Posterior vena cava (tissue), 2 donors: ENCODE results near the gene KRT78. TPM values are rescaled to one million over a fixed set of nuclear protein-coding genes. Genes with fewer than 3 reads are reported as not detected.
"Not testable (repeated sequence)": the region's sequence is repeated elsewhere in the genome, so short reads cannot be mapped to it uniquely, and the experiment has no call there.

ENCODE experiments used
- DNase-seq: peaks from one replicate; pipeline ENCODE4 v3.0.0-alpha.2; 2020; ENCODE audit warnings: low spot score
- intact Hi-C, 2 donors: fragments of 100-400 bp; cut with DNase I; formaldehyde crosslinking; loops; one replicate each; pipeline versions ENCODE4 v1.14.1 to v1.14.2; 2022 to 2023
- total RNA-seq, 2 donors: library from RNA; stranded (reverse); fragmentation: NEBNext Ultra II Directional; extraction: Animal tissue kit (Norgen Biotek cat#: 25700); gene quantifications; one replicate each; pipeline ENCODE4 v1.2.1, GENCODE V29; 2021
- donor health status: DM: yes; HTN: yes; CAD: no.
- donor health status: DM: yes; HTN: yes; CAD: no.

Gene KRT78
- total RNA-seq, 2 donors from 2014 or later: not detected

GRCh38 chr12:52806169-52806811 lies 42.5 kb downstream of the KRT78 start:
- intact Hi-C loops: no loop called here
- no peak for DNase-seq

DNA sequence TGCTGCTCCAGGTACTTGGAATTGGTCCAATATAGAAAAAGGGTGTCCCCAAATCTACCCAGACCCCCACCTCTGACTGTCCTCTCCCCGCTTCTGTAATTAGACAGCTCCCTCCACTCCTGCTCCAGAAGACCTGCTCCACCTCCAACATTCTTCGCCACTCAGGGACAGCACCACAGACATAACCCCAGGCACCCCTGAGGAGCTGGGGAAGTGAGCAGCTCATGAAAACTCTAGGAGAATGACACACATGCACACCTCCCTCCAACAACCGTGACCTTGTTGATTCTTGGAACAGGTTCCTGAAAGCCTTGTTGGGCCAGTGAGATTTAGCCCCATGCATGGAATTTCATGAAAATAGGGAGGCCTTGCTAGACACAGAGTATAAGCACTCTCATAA lies 43.1 kb downstream of the KRT78 start:
- no peak for DNase-seq
- intact Hi-C loops: no loop called here

DNA sequence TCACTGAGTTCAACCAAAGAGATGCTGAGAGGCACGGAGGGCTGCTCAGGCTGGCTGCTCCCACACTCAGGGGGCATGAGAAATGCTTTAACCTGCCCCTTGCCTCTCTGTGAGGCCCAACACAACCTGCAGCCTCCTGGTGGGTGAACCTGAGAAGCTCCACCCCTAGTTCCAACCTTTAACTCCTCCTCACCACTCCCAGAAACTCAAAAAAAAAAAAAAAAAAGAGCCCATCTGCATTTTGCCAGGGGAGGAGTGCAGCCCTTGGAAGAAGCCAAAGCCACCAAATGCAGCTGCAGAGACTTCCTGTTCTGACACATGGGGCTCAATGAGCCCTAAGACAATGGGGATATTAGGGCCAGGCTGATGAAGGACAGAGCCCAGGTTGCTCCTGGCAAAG lies 43.8 kb downstream of the KRT78 start:
- intact Hi-C loops: no loop called here
- no peak for DNase-seq

DNA sequence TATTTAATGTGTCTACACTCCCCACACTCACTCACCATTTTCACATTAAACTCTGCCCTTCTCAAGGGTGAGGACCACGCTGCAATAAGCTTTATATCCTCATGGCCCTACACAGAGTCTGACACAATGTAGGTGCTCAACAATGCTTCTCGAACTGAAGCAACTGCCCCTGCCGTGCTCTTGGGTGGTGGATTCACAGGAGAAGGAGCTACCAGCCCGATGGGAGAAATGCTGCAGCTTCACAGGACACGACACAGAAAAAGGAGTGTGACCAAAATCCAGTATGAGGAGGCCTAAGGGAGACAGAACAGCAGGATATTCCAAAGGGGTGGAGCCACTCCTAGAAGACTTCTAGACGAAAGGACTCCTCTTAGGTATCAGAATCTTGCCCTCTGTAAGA lies 46.4 kb downstream of the KRT78 start:
- intact Hi-C loops: no loop called here
- no peak for DNase-seq

GRCh38 chr12:52801773-52802172 lies 47.0 kb downstream of the KRT78 start:
- intact Hi-C loops: no loop called here
- DNase-seq: no peak

GRCh38 chr12:52800259-52800917 lies 48.4 kb downstream of the KRT78 start:
- intact Hi-C loops: no loop called here
- no peak for DNase-seq

- DNase-seq: no peak
- intact Hi-C loops: no loop called here
These were observed 49.1 kb downstream of the KRT78 start for GRCh38 chr12:52799505-52800211.

DNA sequence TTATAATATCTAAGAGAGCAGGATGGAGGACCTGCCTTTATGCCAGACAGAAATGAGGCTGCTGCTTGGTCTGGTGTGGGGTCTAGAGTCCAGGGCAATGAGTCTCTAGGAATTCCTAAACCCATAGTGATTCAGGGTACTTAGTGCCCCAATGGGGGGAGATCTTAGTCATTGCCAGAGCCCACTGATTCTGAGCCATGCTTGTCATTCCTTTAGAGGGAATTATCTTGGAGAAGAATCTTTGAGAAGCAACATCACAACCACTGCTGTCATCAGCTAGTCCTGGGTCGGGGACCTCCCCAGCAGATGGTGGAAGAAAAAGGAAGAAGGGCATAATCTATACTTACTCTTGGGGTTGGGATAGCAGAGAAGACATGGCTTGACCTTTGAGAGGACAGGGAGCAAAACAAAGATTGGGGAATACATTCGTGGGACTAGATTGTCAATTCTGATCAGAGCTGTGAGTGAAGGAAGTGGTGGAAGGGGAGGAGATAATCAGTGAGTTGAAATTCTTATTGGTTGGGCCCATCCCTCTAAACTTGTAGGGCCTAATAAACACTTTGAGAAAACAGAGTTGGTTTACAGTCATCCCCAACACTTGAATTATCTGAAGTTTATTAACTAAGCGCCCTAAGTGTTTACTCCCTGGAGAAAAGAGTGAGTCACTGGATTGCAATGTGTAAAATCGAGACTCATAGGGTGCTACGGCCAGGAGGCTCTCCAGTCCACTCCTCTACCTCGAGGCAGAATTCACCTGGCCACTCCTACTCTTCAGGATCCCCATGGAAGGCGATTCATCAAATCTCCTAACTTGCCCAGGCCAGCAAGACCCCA lies 49.9 kb downstream of the KRT78 start:
- intact Hi-C loops: no loop called here
- DNase-seq: no peak

DNA sequence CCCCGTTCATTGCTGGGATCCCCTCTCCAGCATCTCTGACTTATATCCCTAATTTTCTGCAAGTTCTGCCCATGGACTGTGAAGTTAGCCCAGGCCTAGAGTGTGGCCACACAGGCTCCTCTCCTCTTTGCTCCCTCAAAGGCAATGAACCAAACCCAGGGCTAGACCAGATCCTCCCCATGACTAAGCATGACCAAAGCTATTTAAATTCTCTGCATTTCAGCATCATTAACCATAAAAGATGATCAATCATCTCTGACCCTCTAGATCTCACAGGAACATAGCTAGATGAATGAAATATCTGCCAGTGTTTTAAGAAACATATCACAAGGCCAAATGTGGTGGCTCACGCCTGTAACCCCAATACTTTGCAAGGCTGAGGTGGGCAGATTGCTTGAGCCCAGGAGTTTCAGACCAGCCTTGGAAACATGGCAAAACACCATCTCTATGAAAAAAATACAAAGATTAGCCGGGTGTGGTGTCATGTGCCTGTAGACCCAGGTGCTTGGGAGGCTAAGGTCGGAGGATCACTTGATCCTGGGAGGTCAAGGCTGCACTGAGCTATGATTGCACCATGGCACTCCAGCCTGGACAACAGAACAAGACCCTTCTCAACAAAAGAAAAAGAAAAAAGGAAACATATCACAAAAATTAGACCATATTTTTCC lies 50.7 kb downstream of the KRT78 start:
- intact Hi-C loops: no loop called here
- DNase-seq: no peak

- intact Hi-C loops: no loop called here
- DNase-seq: no peak
These were observed 51.3 kb downstream of the KRT78 start for GRCh38 chr12:52797529-52797894.

DNA sequence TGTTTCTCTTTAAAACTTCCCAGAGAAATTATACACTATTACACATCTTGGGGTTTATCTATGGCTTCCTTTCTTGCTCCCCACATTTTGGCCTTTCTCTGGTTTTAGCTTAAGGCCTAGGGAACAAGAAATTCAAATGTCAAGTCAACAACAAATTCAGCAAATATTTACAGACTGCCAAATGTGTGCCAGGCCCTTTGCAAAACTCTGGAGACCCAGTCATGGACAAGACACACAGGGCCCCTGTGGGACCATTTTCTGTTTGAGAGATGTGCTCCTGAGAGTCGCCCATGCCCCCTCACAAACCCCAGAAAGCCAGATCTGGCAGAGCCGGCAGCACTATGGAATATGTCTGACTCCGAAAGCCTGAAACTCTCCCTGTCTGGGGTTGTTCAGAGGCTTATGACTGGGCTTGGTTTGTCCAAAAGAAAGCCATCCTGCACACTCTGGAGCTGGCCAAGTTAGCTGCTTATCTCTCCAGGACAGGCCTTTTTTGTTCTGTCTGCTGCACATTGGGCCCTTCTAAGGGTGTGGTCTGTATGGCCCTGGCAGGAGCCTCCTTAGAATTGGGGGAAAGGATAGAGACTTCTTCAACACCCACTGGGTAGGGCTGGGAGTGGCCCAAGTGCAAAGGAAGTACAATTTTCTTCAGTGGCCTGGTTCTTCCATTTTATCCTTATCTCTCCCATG lies 51.8 kb downstream of the KRT78 start:
- intact Hi-C loops: no loop called here
- DNase-seq: no peak

DNA sequence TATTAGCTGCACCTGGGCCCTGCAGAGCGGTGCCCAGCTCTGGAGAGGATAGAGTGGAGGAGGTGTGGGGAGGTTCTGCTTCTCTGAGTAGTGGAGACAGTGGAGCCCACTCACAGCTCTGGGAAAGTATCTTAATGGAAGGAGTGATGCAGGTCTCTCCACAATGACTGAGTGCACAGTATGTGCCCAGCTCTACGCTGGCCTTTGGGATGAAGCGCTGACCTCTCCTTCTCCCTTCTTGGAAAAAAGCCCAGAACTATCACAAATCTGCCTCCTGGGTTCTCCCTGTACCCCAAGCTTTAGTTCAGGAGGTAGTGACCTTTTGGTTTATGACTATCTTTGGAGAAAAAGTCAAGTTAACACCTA lies 52.4 kb downstream of the KRT78 start:
- no peak for DNase-seq
- intact Hi-C loops: no loop called here

GRCh38 chr12:52795694-52796428 lies 52.9 kb downstream of the KRT78 start, which contains the start of gene KRT3:
KRT3 (minus strand) TSS chr12:52796117; CDS start chr12:52796042, 75 bp downstream.
- peak; percentile 57 for DNase-seq
- intact Hi-C loops: no loop called here

DNA sequence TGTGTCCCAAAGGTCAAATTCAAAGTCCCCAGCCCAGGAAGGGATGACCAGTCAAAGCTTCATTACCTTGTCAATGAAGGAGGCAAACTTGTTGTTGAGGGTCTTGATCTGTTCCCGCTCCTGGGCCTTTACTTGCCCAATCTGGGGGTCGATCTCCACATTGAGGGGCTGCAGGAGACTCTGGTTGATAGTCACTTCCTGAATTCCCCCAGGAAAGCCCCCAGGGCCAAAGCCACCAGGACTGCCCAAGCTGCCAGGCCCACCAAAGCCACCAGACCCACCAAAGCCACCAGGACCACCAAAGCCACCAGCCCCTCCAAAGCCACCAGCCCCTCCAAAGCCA lies 53.5 kb downstream of the KRT78 start:
- peak; percentile 77 for DNase-seq
- intact Hi-C loops: not testable (repeated sequence)

DNA sequence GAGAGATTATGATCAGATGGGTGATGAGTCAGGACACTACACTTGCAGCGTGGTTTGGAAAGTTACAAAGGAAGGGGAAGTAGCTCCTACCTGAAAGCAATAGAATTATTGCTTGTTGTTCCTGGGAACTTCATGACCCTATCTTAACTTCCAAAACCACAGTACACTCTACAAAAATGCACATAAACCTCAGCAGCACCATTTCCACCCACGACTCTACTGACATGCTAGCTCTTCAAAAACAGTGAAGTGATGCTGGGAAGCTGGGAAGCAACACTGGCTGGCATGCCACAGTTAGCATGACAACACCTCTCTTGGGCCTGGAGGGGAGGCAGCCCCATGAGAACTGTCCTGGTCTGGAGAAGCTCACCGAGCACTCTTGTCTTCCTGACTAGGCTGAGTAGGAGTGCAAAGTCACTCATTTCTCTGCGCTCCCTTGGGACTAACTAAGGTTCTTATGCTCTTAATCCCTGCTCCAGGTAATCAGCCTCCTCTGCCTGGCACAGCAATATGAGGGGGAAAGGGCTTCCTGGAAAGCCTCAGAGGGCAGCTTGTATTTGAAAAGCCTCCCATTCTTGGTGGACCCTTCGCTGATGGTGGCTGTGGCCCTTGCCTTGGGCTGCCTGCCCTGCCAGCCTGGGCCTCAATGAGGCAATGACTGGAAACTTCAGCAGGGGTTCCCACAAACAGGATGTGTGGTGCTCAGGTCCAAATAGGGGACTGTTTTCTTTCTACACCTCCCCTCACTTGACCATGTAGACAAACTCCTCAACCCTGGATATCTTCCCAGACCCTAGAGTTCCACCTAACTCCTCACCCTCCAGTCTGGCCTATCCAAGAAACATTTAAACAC lies 54.1 kb downstream of the KRT78 start:
- peak; percentile 65 for DNase-seq
- intact Hi-C loops: no loop called here

DNA sequence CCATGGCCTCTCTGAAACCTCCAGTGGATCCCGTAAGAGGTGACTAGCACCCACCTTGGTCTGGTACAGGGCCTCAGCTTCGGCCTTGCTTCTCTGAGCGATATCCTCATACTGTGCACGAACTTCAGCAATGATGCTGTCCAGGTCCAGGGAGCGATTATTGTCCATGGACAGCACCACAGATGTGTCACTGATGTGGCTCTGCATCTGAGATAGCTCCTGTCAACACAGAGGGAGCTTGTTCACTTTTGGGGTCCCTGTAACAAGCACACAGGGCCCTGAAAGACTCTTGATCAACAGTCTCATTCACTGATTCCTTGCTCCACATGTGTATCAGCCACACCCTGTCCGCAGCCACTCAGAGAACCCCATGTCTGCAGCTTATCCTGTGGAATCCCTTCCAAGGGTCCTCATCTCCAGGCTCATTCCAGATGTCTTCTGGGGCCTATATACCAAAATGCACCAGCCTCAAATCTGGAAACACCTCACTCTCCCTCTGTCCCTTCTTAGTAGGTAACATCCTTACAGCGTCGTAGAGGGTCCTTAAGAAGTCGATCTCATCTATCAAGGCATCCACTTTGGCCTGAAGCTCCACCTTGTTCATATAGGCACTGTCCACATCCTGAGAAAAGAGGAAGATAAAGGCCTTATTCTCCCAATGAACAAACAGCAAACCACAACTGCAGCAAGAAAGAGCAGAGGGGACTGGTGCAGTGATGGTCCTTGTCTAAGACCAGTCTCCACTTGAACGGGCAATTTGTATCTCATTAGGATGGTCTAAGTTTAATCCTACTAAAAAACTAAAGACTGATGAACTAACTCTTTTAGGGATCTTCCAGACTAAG lies 56.4 kb downstream of the KRT78 start:
- peak; percentile 25 for DNase-seq
- intact Hi-C loops: no loop called here
